PC-3 (cell line): ENCODE data around the gene ACOT13. TPM values are rescaled to one million over a fixed set of nuclear protein-coding genes. Genes with fewer than 3 reads are reported as not detected.

Source experiments
- ATAC-seq: fragments of 200-7000 bp; cut with Tn5 transposase; 2 replicates; pipeline ENCODE4 v1.9.1; 2020; ENCODE audit warnings: mild to moderate bottlenecking, moderate library complexity
- BruUV-seq: library from RNA; stranded (reverse); fragments of 400-500 nt; replicated peaks from 2 replicates; lab custom pipeline; 2021; lab: Mats Ljungman, UMichigan
- CTCF ChIA-PET: fragments of 300-600 bp; sonication (Branson Sonifier 250); formaldehyde crosslinking; loops from one replicate; lab custom pipeline; 2022; ENCODE audit warnings: antibody characterized with exemption; lab: Charles Lee
- POLR2A ChIA-PET: fragments of 300-600 bp; sonication (Branson Sonifier 250); formaldehyde crosslinking; loops from one replicate; lab custom pipeline; 2022; ENCODE audit warnings: antibody characterized with exemption; ENCODE audit not compliant: unreplicated experiment; lab: Charles Lee
- DNase-seq: peaks from one replicate; pipeline ENCODE4 v3.0.0-alpha.2; 2015
- H2AFZ ChIP-seq: fragments of 300-600 bp; sonication (generic); 2 replicates; pipeline ENCODE4 v1.6.0; 2016; ENCODE audit warnings: antibody characterized with exemption, low read length
- H3F3A ChIP-seq: fragments of 300-600 bp; sonication (generic); one replicate; pipeline ENCODE4 v1.6.0; 2017; ENCODE audit warnings: antibody characterized with exemption, low read length, control low read depth, mild to moderate bottlenecking; ENCODE audit not compliant: unreplicated experiment
- H3K27ac ChIP-seq: fragments of 300-600 bp; sonication (generic); 2 replicates; pipeline ENCODE4 v1.5.1; 2016; ENCODE audit warnings: mild to moderate bottlenecking, low read length
- H3K27me3 ChIP-seq: fragments of 300-600 bp; sonication (generic); 2 replicates; pipeline ENCODE4 v1.6.1; 2016; ENCODE audit warnings: low read length, mixed read lengths
- H3K36me3 ChIP-seq: fragments of 300-600 bp; sonication (generic); 2 replicates; pipeline ENCODE4 v1.6.1; 2016; ENCODE audit warnings: low read depth, mixed run types, low read length, mixed read lengths
- H3K4me1 ChIP-seq: fragments of 300-600 bp; sonication (generic); 2 replicates; pipeline ENCODE4 v1.5.1; 2016; ENCODE audit warnings: low read length; ENCODE audit not compliant: insufficient read depth
- H3K4me2 ChIP-seq: fragments of 300-600 bp; sonication (generic); 2 replicates; pipeline ENCODE4 v1.6.0; 2016; ENCODE audit warnings: low read length
- H3K4me3 ChIP-seq: fragments of 300-600 bp; sonication (generic); 2 replicates; pipeline ENCODE4 v1.5.1; 2016; ENCODE audit warnings: mild to moderate bottlenecking, low read length, mixed read lengths
- H3K79me2 ChIP-seq: fragments of 300-600 bp; sonication (generic); 2 replicates; pipeline ENCODE4 v1.6.1; 2017; ENCODE audit warnings: low read length, mixed read lengths
- H3K9ac ChIP-seq: fragments of 300-600 bp; sonication (generic); 2 replicates; pipeline ENCODE4 v1.6.0; 2016; ENCODE audit warnings: mild to moderate bottlenecking, low read length
- H3K9me2 ChIP-seq: fragments of 300-600 bp; sonication (generic); replicated peaks from 2 replicates; pipeline ENCODE4 v1.6.1; 2016; ENCODE audit warnings: mixed run types, low read length, mixed read lengths
- H3K9me3 ChIP-seq: fragments of 300-600 bp; sonication (generic); 2 replicates; pipeline ENCODE4 v1.6.1; 2016; ENCODE audit warnings: low read length, mixed read lengths
- H4K20me1 ChIP-seq: fragments of 300-600 bp; sonication (generic); 2 replicates; pipeline ENCODE4 v1.6.1; 2016; ENCODE audit warnings: low read length, mixed read lengths
- EZH2 ChIP-seq: fragments of 300-600 bp; sonication (generic); IDR thresholded peaks from one replicate; pipeline ENCODE4 v1.6.1; 2017; ENCODE audit warnings: antibody characterized with exemption, mild to moderate bottlenecking, low read length; ENCODE audit not compliant: unreplicated experiment
- EZH2phosphoT487 ChIP-seq: fragments of 300-600 bp; sonication (generic); IDR thresholded peaks from 2 replicates; pipeline ENCODE4 v1.6.1; 2018; ENCODE audit warnings: mild to moderate bottlenecking, antibody characterized with exemption, low read length, borderline replicate concordance
- intact Hi-C: fragments of 100-400 bp; cut with micrococcal nuclease; formaldehyde crosslinking; loops from 2 replicates; pipeline ENCODE4 v1.9.0; 2023
- total RNA-seq: library from RNA; depleted of rRNA; stranded (reverse); fragments of >200 nt; gene quantifications from 2 replicates; pipeline ENCODE4 v1.2.3, GENCODE V29; 2014
- TF ChIP-seq, protein P1 (sequence below): fragments of 300-600 bp; sonication (generic); conservative IDR thresholded peaks from 2 replicates; pipeline ENCODE4 v1.5.1; 2017; ENCODE audit warnings: antibody characterized with exemption, low read depth, mild to moderate bottlenecking, low read length

Gene ACOT13
- total RNA-seq, 1 experiment from 2014 or later: 13.5 TPM

DNA sequence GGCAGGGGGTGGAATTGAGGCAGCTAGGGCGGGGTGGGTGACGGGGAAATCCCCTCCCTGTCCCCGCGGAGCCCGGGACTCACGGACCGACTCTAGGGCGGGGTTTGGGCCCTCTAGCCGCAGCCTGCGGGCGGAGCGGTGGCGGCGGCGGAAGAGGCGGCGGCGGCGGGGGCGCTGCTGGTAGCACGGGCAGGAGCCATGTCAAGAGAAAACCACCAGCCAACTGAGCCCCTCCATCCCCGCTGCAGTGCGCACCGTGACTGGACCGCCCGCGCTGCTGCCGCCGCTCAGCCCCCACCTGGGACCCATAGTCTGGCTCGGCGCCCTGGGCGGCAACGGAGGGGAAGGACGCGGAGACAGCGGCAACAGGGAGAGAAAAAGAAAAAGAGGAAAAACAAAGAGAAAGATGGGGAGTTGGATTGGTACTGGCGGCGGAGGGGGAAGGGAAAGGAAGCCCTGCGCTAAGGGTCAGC lies 53.3 kb downstream of the ACOT13 start:
- peaks cover 41% of the 10 kb centered on the region for H4K20me1 ChIP-seq
- intact Hi-C loops: loop anchor here (2.0 kb wide), 1 partner anchor 55 kb away; the partner anchor contains the start of gene GMNN
- no peak for TF ChIP-seq EZH2phosphoT487
- no peak for TF ChIP-seq EZH2
- DNase-seq (peak; percentile 32), ATAC-seq (peak; percentile 18)
- POLR2A ChIA-PET: interaction anchor here (0.8 kb wide), 1 partner anchor 23 kb away, joined by 4 read pairs; no protein-coding TSS in a partner anchor
- H3K27me3 ChIP-seq: no peaks in the 10 kb centered on the region
- BruUV-seq: TSS peak; percentile 54
- 0 out of 2 replicates have a peak overlapping the region, but pooled peaks have one; percentile 77 for H2AFZ ChIP-seq
- peak overlapping the region; percentile 100 for H3K9ac ChIP-seq
- H3K4me1 ChIP-seq: peaks cover 23% of the 10 kb centered on the region
- H3K9me3 ChIP-seq: no peaks in the 10 kb centered on the region
- peak overlapping the region; percentile 83 for H3K4me2 ChIP-seq
- H3K9me2 ChIP-seq: no peaks in the 10 kb centered on the region
- H3K79me2 ChIP-seq: peaks cover 55% of the 10 kb centered on the region
- H3K27ac ChIP-seq: peak overlapping the region; percentile 89
- peak overlapping the region; percentile 99 for H3K4me3 ChIP-seq
- peaks cover 29% of the 10 kb centered on the region for H3K36me3 ChIP-seq
- H3F3A ChIP-seq: no peaks in the 10 kb centered on the region
- CTCF ChIA-PET: interaction anchor here (0.6 kb wide), 1 partner anchor 70 kb away, joined by 5 read pairs; no protein-coding TSS in a partner anchor

DNA sequence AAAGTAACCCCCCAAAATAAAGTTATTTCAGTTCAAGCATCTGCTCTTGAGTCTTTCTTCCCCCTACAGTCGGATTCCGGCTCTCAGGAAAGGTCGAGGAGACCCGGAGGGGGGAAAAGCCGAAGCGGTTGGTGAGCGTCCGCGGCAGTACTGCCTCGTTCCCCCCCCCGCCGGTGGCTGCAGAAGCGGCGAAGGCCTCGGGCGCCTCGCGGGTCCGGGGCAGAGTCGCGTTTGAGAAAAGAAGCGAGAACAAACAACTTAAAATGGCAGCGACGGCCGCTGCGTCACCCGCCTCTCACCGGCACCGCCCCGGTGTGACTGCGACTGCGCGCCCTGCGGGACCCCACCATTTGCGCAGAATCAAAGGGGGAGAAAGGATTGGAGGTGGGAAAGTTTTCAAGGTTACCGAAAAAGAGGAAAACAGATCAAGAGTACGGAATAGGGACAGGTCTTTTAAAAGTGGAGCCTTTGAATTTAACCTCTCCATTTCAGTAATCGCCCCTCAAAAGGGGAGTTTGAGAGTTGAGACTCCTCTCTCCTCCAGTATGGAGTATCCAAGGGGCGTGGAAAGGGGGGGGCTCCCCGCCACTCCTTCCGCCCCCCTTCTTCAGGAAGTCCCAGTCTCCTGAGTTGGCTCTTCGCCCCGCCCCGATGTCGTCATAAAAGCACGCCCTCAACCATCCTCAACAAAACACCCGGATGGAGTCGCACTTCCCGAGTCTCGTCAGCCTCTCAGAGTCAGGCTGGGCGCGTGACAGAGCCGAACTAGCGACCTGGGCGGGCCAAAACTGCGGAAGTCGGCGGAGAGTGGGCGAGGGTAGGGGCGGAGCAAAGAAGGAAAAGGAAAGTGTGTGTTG lies 54.0 kb downstream of the ACOT13 start:
- no peaks in the 10 kb centered on the region for H3K9me3 ChIP-seq
- no peaks in the 10 kb centered on the region for H3K27me3 ChIP-seq
- no TSS peak for BruUV-seq
- H3K27ac ChIP-seq: peak overlapping the region; percentile 89
- H3K4me2 ChIP-seq: peak overlapping the region; percentile 83
- H3K79me2 ChIP-seq: peaks cover 49% of the 10 kb centered on the region
- H3K4me1 ChIP-seq: peaks cover 23% of the 10 kb centered on the region
- peaks cover 24% of the 10 kb centered on the region for H3K36me3 ChIP-seq
- peak overlapping the region; percentile 99 for H3K4me3 ChIP-seq
- peak overlapping the region; percentile 100 for H3K9ac ChIP-seq
- CTCF ChIA-PET: no interaction called here
- TF ChIP-seq EZH2 (no peak), EZH2phosphoT487 (no peak)
- TF ChIP-seq, protein P1, sequence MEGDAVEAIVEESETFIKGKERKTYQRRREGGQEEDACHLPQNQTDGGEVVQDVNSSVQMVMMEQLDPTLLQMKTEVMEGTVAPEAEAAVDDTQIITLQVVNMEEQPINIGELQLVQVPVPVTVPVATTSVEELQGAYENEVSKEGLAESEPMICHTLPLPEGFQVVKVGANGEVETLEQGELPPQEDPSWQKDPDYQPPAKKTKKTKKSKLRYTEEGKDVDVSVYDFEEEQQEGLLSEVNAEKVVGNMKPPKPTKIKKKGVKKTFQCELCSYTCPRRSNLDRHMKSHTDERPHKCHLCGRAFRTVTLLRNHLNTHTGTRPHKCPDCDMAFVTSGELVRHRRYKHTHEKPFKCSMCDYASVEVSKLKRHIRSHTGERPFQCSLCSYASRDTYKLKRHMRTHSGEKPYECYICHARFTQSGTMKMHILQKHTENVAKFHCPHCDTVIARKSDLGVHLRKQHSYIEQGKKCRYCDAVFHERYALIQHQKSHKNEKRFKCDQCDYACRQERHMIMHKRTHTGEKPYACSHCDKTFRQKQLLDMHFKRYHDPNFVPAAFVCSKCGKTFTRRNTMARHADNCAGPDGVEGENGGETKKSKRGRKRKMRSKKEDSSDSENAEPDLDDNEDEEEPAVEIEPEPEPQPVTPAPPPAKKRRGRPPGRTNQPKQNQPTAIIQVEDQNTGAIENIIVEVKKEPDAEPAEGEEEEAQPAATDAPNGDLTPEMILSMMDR: no peak
- no peaks in the 10 kb centered on the region for H3F3A ChIP-seq
- intact Hi-C loops: loop anchor here (1.0 to 2.0 kb wide), 3 partner anchors 22 to 54 kb away; partner anchors contain the start of gene GMNN
- DNase-seq: peak; percentile 99
- no peaks in the 10 kb centered on the region for H3K9me2 ChIP-seq
- POLR2A ChIA-PET: interaction anchor here (0.5 kb wide), 1 partner anchor 205 kb away, joined by 11 read pairs; no protein-coding TSS in a partner anchor
- H2AFZ ChIP-seq: peak overlapping the region; percentile 79
- H4K20me1 ChIP-seq: peaks cover 36% of the 10 kb centered on the region
- peak; percentile 96 for ATAC-seq

DNA sequence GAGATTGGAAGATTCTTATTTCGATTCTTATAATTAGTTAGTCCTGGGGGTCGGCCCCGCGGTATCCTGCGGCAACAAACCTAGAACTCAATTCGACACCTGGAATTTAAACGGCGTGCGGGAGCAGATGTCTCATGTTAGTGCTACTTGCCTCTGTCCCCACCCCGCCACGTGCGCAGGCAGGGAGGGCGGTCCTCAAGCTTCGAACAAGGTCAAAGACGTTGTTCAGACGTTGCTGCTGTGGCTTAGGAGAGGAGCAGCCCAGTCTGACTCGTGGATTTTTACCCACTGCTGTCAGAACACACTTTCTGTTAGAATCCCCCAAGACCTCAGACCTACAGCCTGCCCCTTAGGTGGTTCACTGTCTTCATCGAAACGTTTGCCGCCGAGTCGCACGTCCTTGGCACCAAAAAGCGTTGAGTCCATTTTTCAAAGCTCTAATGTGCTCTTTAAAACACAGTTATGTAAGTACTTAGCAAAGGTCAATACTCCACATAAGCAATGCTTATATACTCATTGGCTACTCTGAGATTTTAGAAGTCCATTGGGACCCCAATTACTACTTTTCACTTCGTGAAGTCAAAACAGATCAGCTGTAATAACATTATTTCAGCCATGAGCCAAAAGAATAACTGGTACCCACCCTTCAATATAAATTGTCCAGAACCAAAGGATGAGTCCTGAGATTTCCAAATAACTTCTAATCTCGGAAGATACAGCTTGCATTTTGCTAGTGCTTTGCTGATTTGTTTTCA lies 54.8 kb downstream of the ACOT13 start:
- H3K27ac ChIP-seq: peak overlapping the region; percentile 89
- H3K4me1 ChIP-seq: peaks cover 20% of the 10 kb centered on the region
- no peaks in the 10 kb centered on the region for H3K27me3 ChIP-seq
- BruUV-seq: TSS peak; percentile 93
- H3F3A ChIP-seq: no peaks in the 10 kb centered on the region
- H3K9ac ChIP-seq: peak overlapping the region; percentile 100
- intact Hi-C loops: loop anchor here (1.0 to 2.0 kb wide), 3 partner anchors 22 to 53 kb away; partner anchors contain the start of gene GMNN
- CTCF ChIA-PET: no interaction called here
- H2AFZ ChIP-seq: peak overlapping the region; percentile 79
- ATAC-seq (peak; percentile 55), DNase-seq (no peak)
- POLR2A ChIA-PET: interaction anchor here (0.5 kb wide), 1 partner anchor 204 kb away, joined by 11 read pairs; no protein-coding TSS in a partner anchor
- H3K9me3 ChIP-seq: no peaks in the 10 kb centered on the region
- H3K9me2 ChIP-seq: no peaks in the 10 kb centered on the region
- H3K36me3 ChIP-seq: peaks cover 16% of the 10 kb centered on the region; the same call in 1 of the 2 replicates
- peak overlapping the region; percentile 83 for H3K4me2 ChIP-seq
- H4K20me1 ChIP-seq: peaks cover 27% of the 10 kb centered on the region
- TF ChIP-seq EZH2 (no peak), EZH2phosphoT487 (no peak)
- TF ChIP-seq, protein P1: no peak
- peaks cover 40% of the 10 kb centered on the region for H3K79me2 ChIP-seq
- peak overlapping the region; percentile 99 for H3K4me3 ChIP-seq
